SH-SY5Y (cell line): ENCODE data around the gene RSRC1.

Experiments
- GATA2 ChIP-seq: IDR thresholded peaks from 2 replicates; pipeline ENCODE4 v1.6.1; 2011; ENCODE audit warnings: mild to moderate bottlenecking, low read depth, low read length
- GATA3 ChIP-seq: IDR thresholded peaks from 2 replicates; pipeline ENCODE4 v1.6.1; 2011; ENCODE audit warnings: low read depth, mild to moderate bottlenecking, low read length, moderate library complexity

DNA sequence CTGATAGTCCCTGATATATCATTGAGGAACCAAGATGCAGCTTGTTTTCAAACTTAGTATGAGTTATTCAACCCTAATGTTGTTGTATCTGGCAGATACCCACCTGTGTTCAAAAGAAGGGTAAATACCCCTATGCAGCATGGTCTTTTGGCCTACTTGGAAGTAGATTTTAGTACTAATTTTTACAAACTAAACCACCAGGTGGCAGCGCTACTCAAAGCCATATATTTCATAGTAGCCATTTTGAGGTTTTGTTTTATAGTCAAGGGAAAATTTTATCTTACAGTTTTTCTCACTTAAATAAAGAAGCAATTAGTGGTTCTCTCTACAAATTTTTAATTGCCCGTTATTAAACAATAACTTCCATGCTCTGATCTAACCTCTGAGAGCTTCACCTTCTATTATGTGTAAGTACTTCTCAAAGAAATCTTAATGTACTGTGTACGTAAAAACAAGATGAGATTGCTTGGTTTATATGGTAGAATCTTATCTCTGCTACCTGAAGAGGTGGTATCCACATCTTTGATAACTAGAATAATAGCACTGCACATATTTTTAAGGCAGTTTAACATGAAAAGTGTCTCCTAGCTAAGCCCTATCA lies 429.6 kb downstream of the RSRC1 start:
- TF ChIP-seq GATA3 (no peak), GATA2 (no peak)
